DOHH2 (cell line): ENCODE results near the gene VPS51.
A peak's percentile ranks its signal among the peaks of the same experiment; 100 is the strongest.

Source experiments
- H3F3A ChIP-seq: fragments of 200-600 bp; sonication (generic), shearing (Covaris generic); 2 replicates; pipeline ENCODE4 v1.6.0; 2016; ENCODE audit warnings: antibody characterized with exemption, mild to moderate bottlenecking; ENCODE audit not compliant: control insufficient read depth, insufficient read depth
- H3K27ac ChIP-seq: fragments of 200-600 bp; sonication (generic); 2 replicates; pipeline ENCODE4 v1.5.1; 2014; ENCODE audit warnings: low read depth, mild to moderate bottlenecking, low read length, moderate library complexity
- H3K27me3 ChIP-seq: fragments of 200-600 bp; sonication (generic); 2 replicates; pipeline ENCODE4 v1.6.1; 2014; ENCODE audit warnings: mild to moderate bottlenecking, low read length, mixed read lengths; ENCODE audit not compliant: control insufficient read depth
- H3K36me3 ChIP-seq: fragments of 200-600 bp; sonication (generic); 2 replicates; pipeline ENCODE4 v1.6.1; 2014; ENCODE audit warnings: mild to moderate bottlenecking, low read length, moderate library complexity, mixed read lengths; ENCODE audit not compliant: control insufficient read depth
- H3K4me1 ChIP-seq: fragments of 200-600 bp; sonication (generic); 2 replicates; pipeline ENCODE4 v1.6.1; 2014; ENCODE audit warnings: mild to moderate bottlenecking, low read length, mixed read lengths; ENCODE audit not compliant: control insufficient read depth
- H3K4me2 ChIP-seq: fragments of 200-600 bp; sonication (generic); 2 replicates; pipeline ENCODE4 v1.6.0; 2014; ENCODE audit warnings: mild to moderate bottlenecking, low read length, moderate library complexity
- H3K4me3 ChIP-seq: fragments of 200-600 bp; sonication (generic); 2 replicates; pipeline ENCODE4 v1.5.1; 2014; ENCODE audit warnings: mild to moderate bottlenecking, low read length, mixed read lengths
- H3K79me2 ChIP-seq: fragments of 200-600 bp; sonication (generic); 2 replicates; pipeline ENCODE4 v1.6.1; 2014; ENCODE audit warnings: mild to moderate bottlenecking, low read length, mixed read lengths; ENCODE audit not compliant: control insufficient read depth
- H3K9me2 ChIP-seq: fragments of 200-600 bp; sonication (generic); replicated peaks from 2 replicates; pipeline ENCODE4 v1.6.1; 2014; ENCODE audit warnings: mild to moderate bottlenecking, low read length, mixed read lengths; ENCODE audit not compliant: control insufficient read depth
- H3K9me3 ChIP-seq: fragments of 200-600 bp; sonication (generic); 2 replicates; pipeline ENCODE4 v1.6.1; 2014; ENCODE audit warnings: antibody characterized with exemption, low read length, mixed read lengths; ENCODE audit not compliant: control insufficient read depth, insufficient read depth
- H4K20me1 ChIP-seq: fragments of 200-600 bp; sonication (generic); 2 replicates; pipeline ENCODE4 v1.6.0; 2014; ENCODE audit warnings: low read depth, mild to moderate bottlenecking, antibody characterized with exemption, low read length, moderate library complexity; ENCODE audit not compliant: control insufficient read depth, insufficient read depth
- CTCF ChIP-seq: fragments of 200-600 bp; sonication (generic); IDR thresholded peaks from one replicate; pipeline ENCODE4 v1.5.1; 2014; ENCODE audit warnings: antibody characterized with exemption, mild to moderate bottlenecking, low read depth, low read length; ENCODE audit not compliant: poor library complexity, severe bottlenecking
- EZH2phosphoT487 ChIP-seq: fragments of 200-600 bp; sonication (generic); IDR thresholded peaks from 2 replicates; pipeline ENCODE4 v1.6.1; 2017; ENCODE audit warnings: borderline replicate concordance, mild to moderate bottlenecking, antibody characterized with exemption, low read length, moderate library complexity, mixed read lengths

Gene VPS51

GRCh38 chr11:65132238-65132987 lies 36.4 kb downstream of the VPS51 start:
- H3K27me3 ChIP-seq: no peaks in the 10 kb centered on the region
- H3K9me3 ChIP-seq: no peaks in the 10 kb centered on the region
- peak overlapping the region; percentile 99 for H3K4me2 ChIP-seq
- TF ChIP-seq EZH2phosphoT487: no peak
- no peak for TF ChIP-seq CTCF
- peaks cover 23% of the 10 kb centered on the region; the same call in 1 of the 2 replicates for H4K20me1 ChIP-seq
- no peaks in the 10 kb centered on the region for H3K9me2 ChIP-seq
- H3K4me3 ChIP-seq: peak overlapping the region; percentile 99
- H3K36me3 ChIP-seq: peaks cover 67% of the 10 kb centered on the region
- H3F3A ChIP-seq: peaks cover 56% of the 10 kb centered on the region
- peak overlapping the region; percentile 100 for H3K27ac ChIP-seq
- peaks cover 57% of the 10 kb centered on the region for H3K4me1 ChIP-seq
- peaks cover 58% of the 10 kb centered on the region for H3K79me2 ChIP-seq

GRCh38 chr11:65132988-65133700 lies 37.1 kb downstream of the VPS51 start:
- TF ChIP-seq EZH2phosphoT487 (no peak), CTCF (no peak)
- Histone ChIP-seq H3K9me2 (no peaks in the 10 kb centered on the region), H3K27me3 (no peaks in the 10 kb centered on the region), H3K27ac (peak overlapping the region; percentile 100), H4K20me1 (peaks cover 23% of the 10 kb centered on the region; the same call in 1 of the 2 replicates), H3F3A (peaks cover 49% of the 10 kb centered on the region), H3K4me2 (peak overlapping the region; percentile 99), H3K4me3 (peak overlapping the region; percentile 99), H3K79me2 (peaks cover 58% of the 10 kb centered on the region), H3K4me1 (peaks cover 57% of the 10 kb centered on the region), H3K36me3 (peaks cover 59% of the 10 kb centered on the region), H3K9me3 (no peaks in the 10 kb centered on the region)

GRCh38 chr11:65133724-65134123 lies 37.7 kb downstream of the VPS51 start:
- TF ChIP-seq EZH2phosphoT487 (no peak), CTCF (no peak)
- Histone ChIP-seq H3F3A (peaks cover 43% of the 10 kb centered on the region), H3K4me1 (peaks cover 54% of the 10 kb centered on the region), H3K79me2 (peaks cover 58% of the 10 kb centered on the region), H3K4me2 (peak overlapping the region; percentile 99), H3K27ac (peak overlapping the region; percentile 100), H4K20me1 (peaks cover 23% of the 10 kb centered on the region; the same call in 1 of the 2 replicates), H3K4me3 (peak overlapping the region; percentile 99), H3K36me3 (peaks cover 54% of the 10 kb centered on the region), H3K9me2 (no peaks in the 10 kb centered on the region), H3K27me3 (no peaks in the 10 kb centered on the region), H3K9me3 (no peaks in the 10 kb centered on the region)
